HFF-Myc (cell line): ENCODE results near the gene CRADD.
"Not testable (repeated sequence)": the region's sequence is repeated elsewhere in the genome, so short reads cannot be mapped to it uniquely, and the experiment has no call there.

Source experiments
- DNase-seq: peaks from one replicate; pipeline ENCODE4 v3.0.0-alpha.2; 2011; ENCODE audit warnings: low read depth; ENCODE audit errors: extremely low read depth
- H3K4me3 ChIP-seq: replicated peaks from 2 replicates; pipeline ENCODE4 v1.5.1; 2011; ENCODE audit warnings: low read depth, mild to moderate bottlenecking, control low read depth, low read length
- TF ChIP-seq, protein P1 (sequence below): IDR thresholded peaks from 2 replicates; pipeline ENCODE4 v1.5.1; 2012; ENCODE audit warnings: mild to moderate bottlenecking, low read depth, low read length, control low read depth; ENCODE audit errors: missing control alignments

Gene CRADD

GRCh38 chr12:93882763-93883162, 205.6 kb downstream of the CRADD start:
- no peak overlapping the region for H3K4me3 ChIP-seq
- TF ChIP-seq, protein P1, sequence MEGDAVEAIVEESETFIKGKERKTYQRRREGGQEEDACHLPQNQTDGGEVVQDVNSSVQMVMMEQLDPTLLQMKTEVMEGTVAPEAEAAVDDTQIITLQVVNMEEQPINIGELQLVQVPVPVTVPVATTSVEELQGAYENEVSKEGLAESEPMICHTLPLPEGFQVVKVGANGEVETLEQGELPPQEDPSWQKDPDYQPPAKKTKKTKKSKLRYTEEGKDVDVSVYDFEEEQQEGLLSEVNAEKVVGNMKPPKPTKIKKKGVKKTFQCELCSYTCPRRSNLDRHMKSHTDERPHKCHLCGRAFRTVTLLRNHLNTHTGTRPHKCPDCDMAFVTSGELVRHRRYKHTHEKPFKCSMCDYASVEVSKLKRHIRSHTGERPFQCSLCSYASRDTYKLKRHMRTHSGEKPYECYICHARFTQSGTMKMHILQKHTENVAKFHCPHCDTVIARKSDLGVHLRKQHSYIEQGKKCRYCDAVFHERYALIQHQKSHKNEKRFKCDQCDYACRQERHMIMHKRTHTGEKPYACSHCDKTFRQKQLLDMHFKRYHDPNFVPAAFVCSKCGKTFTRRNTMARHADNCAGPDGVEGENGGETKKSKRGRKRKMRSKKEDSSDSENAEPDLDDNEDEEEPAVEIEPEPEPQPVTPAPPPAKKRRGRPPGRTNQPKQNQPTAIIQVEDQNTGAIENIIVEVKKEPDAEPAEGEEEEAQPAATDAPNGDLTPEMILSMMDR: no peak
- no peak for DNase-seq

GRCh38 chr12:93883436-93884154, 206.4 kb downstream of the CRADD start:
- no peak overlapping the region for H3K4me3 ChIP-seq
- no peak for DNase-seq
- TF ChIP-seq, protein P1: no peak

GRCh38 chr12:93884794-93885460, 207.8 kb downstream of the CRADD start:
- TF ChIP-seq, protein P1: no peak
- DNase-seq: no peak
- H3K4me3 ChIP-seq: no peak overlapping the region

GRCh38 chr12:93885973-93886532, 208.9 kb downstream of the CRADD start:
- not testable (repeated sequence) for H3K4me3 ChIP-seq, DNase-seq

DNA sequence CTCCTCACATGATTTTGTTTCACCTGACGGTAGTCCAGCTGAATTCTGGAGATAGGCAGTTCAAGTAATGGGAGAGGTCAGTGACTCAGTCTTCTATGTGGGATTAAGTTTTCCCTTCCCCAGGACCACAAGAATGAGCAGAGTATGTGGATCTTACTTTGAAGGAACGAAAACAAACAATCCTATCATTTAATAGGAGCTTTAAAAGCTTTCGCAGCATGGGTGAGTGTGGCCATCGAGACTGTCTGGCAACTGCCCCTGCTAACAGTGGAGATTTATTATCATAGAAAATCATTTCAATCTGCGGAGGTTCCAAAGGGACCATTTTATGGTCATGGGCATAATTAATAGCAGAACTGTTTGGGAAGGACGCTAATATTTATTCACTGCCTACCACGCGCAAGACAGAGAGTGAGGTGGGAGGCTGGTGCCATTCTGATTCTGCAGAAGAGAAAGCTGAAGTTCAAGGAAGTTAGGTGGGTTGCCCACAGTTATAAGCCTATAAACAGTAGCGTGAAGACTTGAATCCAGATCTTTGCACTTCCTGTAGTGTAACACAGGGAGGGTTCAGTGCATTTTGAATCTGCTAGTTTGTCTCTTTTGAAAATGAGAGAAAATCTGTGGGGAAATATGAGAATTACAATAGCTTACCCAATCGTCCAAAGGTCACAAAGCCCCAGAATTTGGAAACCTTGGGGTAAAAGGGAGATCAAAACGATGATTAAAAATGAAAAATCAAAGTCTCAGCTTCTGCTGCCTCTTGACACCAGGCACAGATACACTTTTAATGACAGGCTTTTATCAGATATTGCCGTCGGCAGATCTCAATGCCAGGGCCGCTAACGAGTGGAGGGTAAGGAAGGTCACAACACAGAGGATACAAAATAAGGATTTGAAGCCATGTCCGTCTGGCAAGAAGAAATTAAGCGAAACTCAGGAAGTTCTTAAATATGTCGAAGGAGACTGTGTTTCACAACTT, 209.6 kb downstream of the CRADD start:
- TF ChIP-seq, protein P1: no peak
- DNase-seq: peak; percentile 90
- no peak overlapping the region for H3K4me3 ChIP-seq

DNA sequence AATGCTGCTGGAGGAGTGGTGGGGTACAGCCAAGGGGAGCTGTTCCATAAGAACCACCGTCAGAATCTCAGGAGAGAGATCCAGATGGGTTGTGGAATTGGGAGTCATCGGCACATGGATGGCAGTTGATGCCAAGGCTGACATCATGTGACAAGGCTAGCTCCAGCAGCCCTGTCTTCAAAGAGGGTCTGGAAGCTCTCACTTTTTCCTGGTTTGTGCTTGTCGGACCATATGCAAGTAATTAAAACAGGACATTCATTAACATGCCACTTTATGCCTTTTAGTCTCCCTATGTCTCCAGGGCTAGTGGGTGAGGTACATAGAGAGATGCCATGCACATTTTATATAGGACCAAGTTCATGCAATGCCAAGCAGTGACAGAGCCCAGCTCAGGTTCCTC, 211.8 kb downstream of the CRADD start:
- H3K4me3 ChIP-seq: no peak overlapping the region
- DNase-seq: no peak
- TF ChIP-seq, protein P1: no peak
